Neuronal stem cell (in vitro differentiated cells): ENCODE results near the gene ST8SIA3.

Experiments used
- DNase-seq: peaks from one replicate; pipeline ENCODE4 v3.0.0-alpha.2; 2013; ENCODE audit warnings: low spot score
- H2AFZ ChIP-seq: one replicate; pipeline ENCODE4 v1.6.1; 2013; ENCODE audit warnings: mild to moderate bottlenecking, low read length, inconsistent platforms
- H2AK5ac ChIP-seq: 2 replicates; pipeline ENCODE4 v1.6.1; 2013; ENCODE audit warnings: low read depth, mild to moderate bottlenecking, inconsistent platforms, low read length, moderate library complexity, mixed read lengths
- H2BK120ac ChIP-seq: 2 replicates; pipeline ENCODE4 v1.6.1; 2013; ENCODE audit warnings: low read depth, mild to moderate bottlenecking, inconsistent platforms, low read length, moderate library complexity, mixed read lengths
- H2BK12ac ChIP-seq: one replicate; pipeline ENCODE4 v1.6.1; 2013; ENCODE audit warnings: low read length, inconsistent platforms
- H2BK15ac ChIP-seq: 2 replicates; pipeline ENCODE4 v1.6.1; 2013; ENCODE audit warnings: mild to moderate bottlenecking, low read length, inconsistent platforms, mixed read lengths
- H2BK5ac ChIP-seq: one replicate; pipeline ENCODE4 v1.6.1; 2013; ENCODE audit warnings: inconsistent platforms, mild to moderate bottlenecking, low read length, moderate library complexity
- H3K14ac ChIP-seq: one replicate; pipeline ENCODE4 v1.6.1; 2013; ENCODE audit warnings: low read length, inconsistent platforms
- H3K18ac ChIP-seq: 2 replicates; pipeline ENCODE4 v1.6.1; 2013; ENCODE audit warnings: low read length, inconsistent platforms
- H3K23ac ChIP-seq: 2 replicates; pipeline ENCODE4 v1.6.1; 2013; ENCODE audit warnings: low read depth, mild to moderate bottlenecking, mixed read lengths, low read length, inconsistent platforms; ENCODE audit not compliant: poor library complexity
- H3K27ac ChIP-seq: replicated peaks from 3 replicates; pipeline ENCODE4 v1.5.1; 2013; ENCODE audit warnings: low read length, inconsistent platforms
- H3K27me3 ChIP-seq, 3 experiments: 2 replicates each; pipeline ENCODE4 v1.6.1; 2013; ENCODE audit warnings: low read length in 3 of 3, mild to moderate bottlenecking in 2 of 3, inconsistent platforms in 1 of 3, low read depth in 1 of 3, mixed read lengths in 1 of 3, moderate library complexity in 1 of 3; ENCODE audit not compliant: control insufficient read depth in 3 of 3, insufficient read depth in 3 of 3
- H3K36me3 ChIP-seq, 2 donors: replicated peaks in 1 of 2; 2 replicates each; pipeline ENCODE4 v1.6.1; 2013; ENCODE audit warnings: low read length in 2 of 2; ENCODE audit not compliant: control insufficient read depth in 2 of 2, insufficient read depth in 2 of 2
- H3K4ac ChIP-seq: 2 replicates; pipeline ENCODE4 v1.6.1; 2013; ENCODE audit warnings: inconsistent platforms, mild to moderate bottlenecking, low read length, moderate library complexity
- H3K4me1 ChIP-seq, 2 donors: 1 replicate in 1 of 2; 2 replicates in 1 of 2; pipeline ENCODE4 v1.6.1; 2013; ENCODE audit warnings: low read length in 2 of 2, low read depth in 1 of 2; ENCODE audit not compliant: control insufficient read depth in 2 of 2, insufficient read depth in 1 of 2
- H3K4me2 ChIP-seq: one replicate; pipeline ENCODE4 v1.6.1; 2013; ENCODE audit warnings: mild to moderate bottlenecking, low read length, inconsistent platforms; ENCODE audit not compliant: insufficient read depth, poor library complexity, severe bottlenecking
- H3K4me3 ChIP-seq, 2 donors: 2 replicates each; pipeline ENCODE4 v1.5.1; 2013; ENCODE audit warnings: low read length in 2 of 2, mild to moderate bottlenecking in 2 of 2, inconsistent platforms in 1 of 2, moderate library complexity in 1 of 2
- H3K79me1 ChIP-seq: one replicate; pipeline ENCODE4 v1.6.1; 2013; ENCODE audit warnings: low read depth, mild to moderate bottlenecking, inconsistent platforms, low read length, moderate library complexity
- H3K9ac ChIP-seq: one replicate; pipeline ENCODE4 v1.6.1; 2013; ENCODE audit warnings: mild to moderate bottlenecking, low read depth, low read length, inconsistent platforms; ENCODE audit not compliant: poor library complexity
- H3K9me3 ChIP-seq, 2 donors: replicated peaks in 1 of 2; 2 replicates each; pipeline versions ENCODE3 to v1.6.1; 2013; ENCODE audit warnings: low read length in 2 of 2, mild to moderate bottlenecking in 2 of 2, inconsistent platforms in 1 of 2, low read depth in 1 of 2, mixed read lengths in 1 of 2, moderate library complexity in 1 of 2; ENCODE audit not compliant: control insufficient read depth in 2 of 2, insufficient read depth in 1 of 2
- H4K8ac ChIP-seq: one replicate; pipeline ENCODE4 v1.6.1; 2013; ENCODE audit warnings: low read depth, mild to moderate bottlenecking, inconsistent platforms, low read length, moderate library complexity
- H4K91ac ChIP-seq: one replicate; pipeline ENCODE4 v1.6.1; 2013; ENCODE audit warnings: low read length, low read depth, mild to moderate bottlenecking, inconsistent platforms; ENCODE audit not compliant: poor library complexity
- WGBS, 2 donors: extraction: QIAGEN DNeasy Blood & Tissue Kit; methylation state at CpG; one replicate each; pipeline ENCODE4 v1.1.7; 2013; ENCODE audit warnings: missing lambda C conversion rate in 2 of 2, mixed read lengths in 1 of 2; ENCODE audit not compliant: insufficient read length in 2 of 2, insufficient replicate concordance in 1 of 2; ENCODE audit errors: extremely low coverage in 2 of 2; 5-methylcytosine and 5-hydroxymethylcytosine counted together

The ST8SIA3 gene

GRCh38 chr18:57337890-57338289, 14.5 kb upstream of the ST8SIA3 start:
- no peak overlapping the region for H3K4me2 ChIP-seq
- no peak overlapping the region for H4K91ac ChIP-seq
- H3K27me3 ChIP-seq: peaks cover 0 to 23% (median 0%) of the 10 kb centered on the region in 3 experiments
- no CpG with 5 or more reads among the region's 4 CpGs for WGBS, 2 donors
- no peak overlapping the region for H2AK5ac ChIP-seq
- no peak overlapping the region for H3K4ac ChIP-seq
- H3K9ac ChIP-seq: no peak overlapping the region
- H3K36me3 ChIP-seq: no peaks in the 10 kb centered on the region
- H3K9me3 ChIP-seq: peaks cover 0 to 3% of the 10 kb centered on the region in 2 donors
- H3K14ac ChIP-seq: no peak overlapping the region
- H3K4me1 ChIP-seq: no peaks in the 10 kb centered on the region
- H2BK15ac ChIP-seq: no peak overlapping the region
- H3K79me1 ChIP-seq: no peaks in the 10 kb centered on the region
- DNase-seq: no peak
- no peak overlapping the region for H3K23ac ChIP-seq
- no peak overlapping the region for H3K4me3 ChIP-seq
- H2BK5ac ChIP-seq: no peak overlapping the region
- no peak overlapping the region for H2BK12ac ChIP-seq
- no peak overlapping the region for H4K8ac ChIP-seq
- H3K18ac ChIP-seq: no peak overlapping the region
- H3K27ac ChIP-seq: no peak overlapping the region
- H2AFZ ChIP-seq: no peak overlapping the region
- no peak overlapping the region for H2BK120ac ChIP-seq

- no peak overlapping the region for H3K14ac ChIP-seq
- no peak overlapping the region for H4K8ac ChIP-seq
- H3K4me2 ChIP-seq: no peak overlapping the region
- H3K18ac ChIP-seq: no peak overlapping the region
- H3K4me3 ChIP-seq: no peak overlapping the region
- no peaks in the 10 kb centered on the region for H3K4me1 ChIP-seq
- H2BK12ac ChIP-seq: no peak overlapping the region
- no peak for DNase-seq
- no peak overlapping the region for H2AK5ac ChIP-seq
- H3K4ac ChIP-seq: no peak overlapping the region
- no peaks in the 10 kb centered on the region for H3K36me3 ChIP-seq
- H2BK5ac ChIP-seq: no peak overlapping the region
- H2BK120ac ChIP-seq: no peak overlapping the region
- no peak overlapping the region for H3K23ac ChIP-seq
- peaks cover 0 to 3% of the 10 kb centered on the region in 2 donors for H3K9me3 ChIP-seq
- no peak overlapping the region for H2AFZ ChIP-seq
- no peak overlapping the region for H3K9ac ChIP-seq
- no CpG with 5 or more reads among the region's 1 CpG for WGBS, 2 donors
- H4K91ac ChIP-seq: no peak overlapping the region
- no peak overlapping the region for H2BK15ac ChIP-seq
- no peak overlapping the region for H3K27ac ChIP-seq
- H3K79me1 ChIP-seq: no peaks in the 10 kb centered on the region
- H3K27me3 ChIP-seq: peaks cover 0 to 43% (median 0%) of the 10 kb centered on the region in 3 experiments
Observed at GRCh38 chr18:57343833-57344232, 8.5 kb upstream of the ST8SIA3 start.

GRCh38 chr18:57346876-57347275, 5.5 kb upstream of the ST8SIA3 start:
- Histone ChIP-seq H3K9me3 (no peaks in the 10 kb centered on the region), H2BK5ac (no peak overlapping the region), H2AFZ (no peak overlapping the region), H4K8ac (no peak overlapping the region), H3K36me3 (no peaks in the 10 kb centered on the region), H3K4me2 (no peak overlapping the region), H2BK120ac (no peak overlapping the region), H3K18ac (no peak overlapping the region), H4K91ac (no peak overlapping the region), H3K4me1 (peaks cover 0 to 2% of the 10 kb centered on the region in 2 donors), H2AK5ac (no peak overlapping the region), H3K79me1 (no peaks in the 10 kb centered on the region), H3K27ac (no peak overlapping the region), H3K14ac (no peak overlapping the region), H3K9ac (no peak overlapping the region), H3K4ac (no peak overlapping the region), H3K23ac (no peak overlapping the region), H2BK12ac (no peak overlapping the region), H2BK15ac (no peak overlapping the region), H3K4me3 (no peak overlapping the region), H3K27me3 (peaks cover 0 to 69% (median 3%) of the 10 kb centered on the region in 3 experiments)
- no peak for DNase-seq
- WGBS, 2 donors: no CpG with 5 or more reads among the region's 2 CpGs

- no peak overlapping the region for H3K23ac ChIP-seq
- no peak overlapping the region for H2BK12ac ChIP-seq
- no CpG with 5 or more reads among the region's 11 CpGs for WGBS, 2 donors
- no peaks in the 10 kb centered on the region for H3K79me1 ChIP-seq
- no peaks in the 10 kb centered on the region for H3K36me3 ChIP-seq
- H3K27ac ChIP-seq: no peak overlapping the region
- H2AK5ac ChIP-seq: no peak overlapping the region
- H2BK5ac ChIP-seq: no peak overlapping the region
- peaks cover 0 to 2% of the 10 kb centered on the region in 2 donors for H3K4me1 ChIP-seq
- H2BK120ac ChIP-seq: no peak overlapping the region
- H3K18ac ChIP-seq: no peak overlapping the region
- no peak overlapping the region for H2AFZ ChIP-seq
- H3K14ac ChIP-seq: no peak overlapping the region
- H4K91ac ChIP-seq: no peak overlapping the region
- H3K4me2 ChIP-seq: no peak overlapping the region
- H4K8ac ChIP-seq: no peak overlapping the region
- no peak overlapping the region for H3K4me3 ChIP-seq
- H3K27me3 ChIP-seq: peaks cover 0 to 71% (median 3%) of the 10 kb centered on the region in 3 experiments
- no peak overlapping the region for H3K9ac ChIP-seq
- no peak for DNase-seq
- H3K9me3 ChIP-seq: no peaks in the 10 kb centered on the region
- no peak overlapping the region for H2BK15ac ChIP-seq
- no peak overlapping the region for H3K4ac ChIP-seq
Observed at GRCh38 chr18:57347784-57348183, 4.6 kb upstream of the ST8SIA3 start.
